ENCODE results near the gene CRY2.
"Not testable (repeated sequence)": the region's sequence is repeated elsewhere in the genome, so short reads cannot be mapped to it uniquely, and the experiment has no call there.

Gene CRY2

DNA sequence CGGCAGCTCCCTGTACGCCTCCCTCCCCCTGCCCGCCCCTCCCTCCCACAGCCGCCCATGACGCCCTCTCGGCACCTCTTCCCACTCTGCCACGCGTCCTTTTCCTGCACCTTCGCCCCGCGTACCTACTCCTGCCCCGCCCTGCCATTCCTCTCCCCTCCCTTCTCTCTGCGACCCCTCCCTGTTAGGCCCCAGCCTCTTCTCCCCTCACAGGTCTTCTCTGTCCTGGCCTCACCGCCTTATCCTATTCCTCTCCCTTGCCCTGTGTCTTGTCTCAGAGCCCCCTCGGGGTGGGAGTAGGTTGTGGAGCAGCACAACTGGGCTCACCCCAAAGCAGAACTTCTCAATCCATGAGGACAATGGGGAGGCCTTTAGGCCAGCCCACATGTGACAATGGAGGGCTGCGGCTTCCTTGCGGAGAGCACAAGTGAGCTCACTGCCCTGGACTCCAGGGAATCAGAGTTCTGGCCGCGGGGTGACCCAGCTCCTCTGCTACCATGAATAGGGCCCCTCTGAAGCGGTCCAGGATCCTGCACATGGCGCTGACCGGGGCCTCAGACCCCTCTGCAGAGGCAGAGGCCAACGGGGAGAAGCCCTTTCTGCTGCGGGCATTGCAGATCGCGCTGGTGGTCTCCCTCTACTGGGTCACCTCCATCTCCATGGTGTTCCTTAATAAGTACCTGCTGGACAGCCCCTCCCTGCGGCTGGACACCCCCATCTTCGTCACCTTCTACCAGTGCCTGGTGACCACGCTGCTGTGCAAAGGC is 41.8 kb upstream of the CRY2 start:
- no peak overlapping the region for H3K27ac ChIP-seq (ENCODE audit: low read length)
- H3K4me1 ChIP-seq (ENCODE audit: control insufficient read depth, insufficient read depth, low read length), result peaks cover 6% of the 10 kb centered on the region
- WGBS (ENCODE audit: insufficient coverage, insufficient read length), result no CpG with 5 or more reads among the region's 29 CpGs
- no peaks in the 10 kb centered on the region; the same call in 1 of the 2 replicates for H3K36me3 ChIP-seq (ENCODE audit: control insufficient read depth, insufficient read depth, low read length)
- no peak for DNase-seq (ENCODE audit: low read depth, low spot score)
- H3K4me3 ChIP-seq (ENCODE audit: low read length), result peak overlapping the region; percentile 57; the same call in 1 of the 2 replicates
- peaks cover 2% of the 10 kb centered on the region; the same call in 1 of the 2 replicates for H3K27me3 ChIP-seq (ENCODE audit: control insufficient read depth, insufficient read depth, low read length)
- H3K9me3 ChIP-seq (ENCODE audit: control insufficient read depth, insufficient read depth, low read length), result no peaks in the 10 kb centered on the region

DNA sequence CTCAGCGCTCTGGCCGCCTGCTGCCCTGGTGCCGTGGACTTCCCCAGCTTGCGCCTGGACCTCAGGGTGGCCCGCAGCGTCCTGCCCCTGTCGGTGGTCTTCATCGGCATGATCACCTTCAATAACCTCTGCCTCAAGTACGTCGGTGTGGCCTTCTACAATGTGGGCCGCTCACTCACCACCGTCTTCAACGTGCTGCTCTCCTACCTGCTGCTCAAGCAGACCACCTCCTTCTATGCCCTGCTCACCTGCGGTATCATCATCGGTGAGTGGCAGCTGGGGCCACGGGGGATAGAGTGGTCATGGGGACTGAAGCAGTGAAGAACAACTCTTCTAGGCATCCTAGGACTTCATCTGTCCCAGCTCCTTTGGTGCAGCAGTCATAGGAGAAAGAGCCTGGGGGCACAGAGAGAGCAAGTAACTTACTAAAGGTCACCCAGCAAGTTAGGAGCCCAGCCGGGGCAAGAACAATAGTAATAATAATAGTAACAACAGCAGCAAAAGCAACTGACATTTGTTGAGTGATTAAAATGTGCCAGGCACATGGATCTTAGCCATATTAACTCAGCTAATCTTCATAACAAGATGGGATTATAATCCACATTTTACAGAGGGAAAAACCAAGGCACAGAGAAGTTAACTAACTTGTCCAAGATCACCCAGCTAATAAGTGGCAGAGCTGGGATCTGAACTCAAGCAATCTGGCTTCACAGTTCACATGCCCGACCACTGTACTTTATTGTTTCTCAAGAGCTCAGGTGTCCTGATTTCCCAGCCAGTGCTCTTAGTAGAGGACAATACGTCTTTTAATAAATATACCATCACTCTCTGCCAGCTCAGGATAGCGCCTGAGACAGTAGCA is 41.0 kb upstream of the CRY2 start:
- Histone ChIP-seq H3K27me3 (ENCODE audit: control insufficient read depth, insufficient read depth, low read length) (peaks cover 2% of the 10 kb centered on the region; the same call in 1 of the 2 replicates), H3K4me3 (ENCODE audit: low read length) (no peak overlapping the region), H3K36me3 (ENCODE audit: control insufficient read depth, insufficient read depth, low read length) (peaks cover 7% of the 10 kb centered on the region), H3K4me1 (ENCODE audit: control insufficient read depth, insufficient read depth, low read length) (peaks cover 6% of the 10 kb centered on the region), H3K27ac (ENCODE audit: low read length) (no peak overlapping the region), H3K9me3 (ENCODE audit: control insufficient read depth, insufficient read depth, low read length) (no peaks in the 10 kb centered on the region)
- no CpG with 5 or more reads among the region's 20 CpGs for WGBS (ENCODE audit: insufficient coverage, insufficient read length)
- no peak for DNase-seq (ENCODE audit: low read depth, low spot score)

DNA sequence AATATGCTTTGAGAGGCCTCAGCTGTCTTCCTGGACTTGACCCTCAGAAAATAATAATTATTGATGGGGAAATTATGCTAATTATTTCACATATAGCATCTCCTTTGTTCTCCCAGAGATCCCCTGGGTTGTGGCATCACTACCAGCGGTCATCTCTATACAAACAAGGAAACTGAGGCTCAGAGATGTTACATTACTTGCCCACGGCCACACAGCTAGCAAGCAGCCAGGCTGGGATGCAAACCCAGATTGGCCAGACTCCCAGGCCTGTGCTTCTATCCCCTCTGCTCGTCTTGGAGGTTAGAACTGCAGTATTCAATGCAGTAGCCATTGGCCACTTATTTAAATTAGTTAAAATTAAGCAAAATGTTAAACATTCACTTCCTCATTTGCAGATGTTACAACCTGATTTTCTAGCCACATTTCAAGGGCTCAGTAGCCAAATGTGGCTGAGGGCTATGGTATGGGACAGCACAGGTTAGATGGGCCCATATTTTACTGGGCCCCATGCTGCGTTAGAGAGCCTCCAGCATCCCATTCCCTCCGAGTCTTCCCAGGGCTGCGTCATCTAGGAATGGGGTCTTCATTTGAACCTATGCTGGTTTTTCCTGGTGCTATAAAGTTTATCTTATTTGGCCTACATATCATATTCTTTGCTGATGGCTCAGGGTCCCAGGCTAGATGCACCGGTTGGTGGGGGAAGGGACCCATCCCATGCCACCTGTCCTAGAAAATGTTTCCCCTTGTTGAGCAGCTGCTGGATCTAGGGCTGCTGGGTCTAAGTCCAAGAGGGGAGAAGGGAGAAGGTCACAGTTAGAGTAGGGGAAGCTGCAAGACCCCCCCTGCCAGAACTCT is 40.1 kb upstream of the CRY2 start:
- no peak overlapping the region for H3K4me3 ChIP-seq (ENCODE audit: low read length)
- WGBS (ENCODE audit: insufficient coverage, insufficient read length), result no CpG with 5 or more reads among the region's 7 CpGs
- H3K4me1 ChIP-seq (ENCODE audit: control insufficient read depth, insufficient read depth, low read length), result peaks cover 6% of the 10 kb centered on the region

GRCh38 chr11:45807792-45808238 is 39.5 kb upstream of the CRY2 start:
- Histone ChIP-seq H3K27me3 (ENCODE audit: control insufficient read depth, insufficient read depth, low read length) (no peaks in the 10 kb centered on the region; the same call in 1 of the 2 replicates), H3K9me3 (ENCODE audit: control insufficient read depth, insufficient read depth, low read length) (no peaks in the 10 kb centered on the region), H3K36me3 (ENCODE audit: control insufficient read depth, insufficient read depth, low read length) (peaks cover 7% of the 10 kb centered on the region), H3K27ac (ENCODE audit: low read length) (no peak overlapping the region), H3K4me3 (ENCODE audit: low read length) (no peak overlapping the region), H3K4me1 (ENCODE audit: control insufficient read depth, insufficient read depth, low read length) (peaks cover 6% of the 10 kb centered on the region)
- WGBS (ENCODE audit: insufficient coverage, insufficient read length), result no CpG with 5 or more reads among the region's 4 CpGs
- DNase-seq (ENCODE audit: low read depth, low spot score), result no peak

More for the DNA sequence above, 40.1 kb upstream of the CRY2 start:
- H3K27ac ChIP-seq (ENCODE audit: low read length), result no peak overlapping the region
- peaks cover 2% of the 10 kb centered on the region; the same call in 1 of the 2 replicates for H3K27me3 ChIP-seq (ENCODE audit: control insufficient read depth, insufficient read depth, low read length)
- H3K36me3 ChIP-seq (ENCODE audit: control insufficient read depth, insufficient read depth, low read length), result peaks cover 7% of the 10 kb centered on the region
- no peaks in the 10 kb centered on the region for H3K9me3 ChIP-seq (ENCODE audit: control insufficient read depth, insufficient read depth, low read length)
- no peak for DNase-seq (ENCODE audit: low read depth, low spot score)

DNA sequence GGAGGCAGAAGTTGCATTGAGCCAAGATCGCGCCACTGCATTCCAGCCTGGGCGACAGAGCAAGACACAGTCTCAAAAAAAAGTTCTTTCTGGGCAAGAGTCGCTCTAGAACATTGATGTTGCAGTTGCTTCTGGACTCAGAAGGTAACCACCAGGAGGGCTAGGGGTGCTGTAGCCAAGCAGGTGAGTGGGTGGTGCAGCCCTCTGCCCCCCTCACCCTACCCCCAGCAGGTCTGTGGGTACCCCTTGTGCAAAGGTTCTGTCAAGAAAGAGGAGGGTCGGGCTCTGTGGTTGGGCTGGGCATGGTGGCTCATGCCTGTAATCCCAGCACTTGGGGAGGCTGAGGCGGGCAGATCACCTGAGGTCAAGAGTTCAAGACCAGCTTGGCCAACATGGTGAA is 38.8 kb upstream of the CRY2 start:
- DNase-seq (ENCODE audit: low read depth, low spot score); H3K4me1 ChIP-seq (ENCODE audit: control insufficient read depth, insufficient read depth, low read length); H3K4me3 ChIP-seq (ENCODE audit: low read length); H3K9me3 ChIP-seq (ENCODE audit: control insufficient read depth, insufficient read depth, low read length); H3K36me3 ChIP-seq (ENCODE audit: control insufficient read depth, insufficient read depth, low read length); H3K27me3 ChIP-seq (ENCODE audit: control insufficient read depth, insufficient read depth, low read length); H3K27ac ChIP-seq (ENCODE audit: low read length): not testable (repeated sequence)
- no CpG with 5 or more reads among the region's 6 CpGs for WGBS (ENCODE audit: insufficient coverage, insufficient read length)

DNA sequence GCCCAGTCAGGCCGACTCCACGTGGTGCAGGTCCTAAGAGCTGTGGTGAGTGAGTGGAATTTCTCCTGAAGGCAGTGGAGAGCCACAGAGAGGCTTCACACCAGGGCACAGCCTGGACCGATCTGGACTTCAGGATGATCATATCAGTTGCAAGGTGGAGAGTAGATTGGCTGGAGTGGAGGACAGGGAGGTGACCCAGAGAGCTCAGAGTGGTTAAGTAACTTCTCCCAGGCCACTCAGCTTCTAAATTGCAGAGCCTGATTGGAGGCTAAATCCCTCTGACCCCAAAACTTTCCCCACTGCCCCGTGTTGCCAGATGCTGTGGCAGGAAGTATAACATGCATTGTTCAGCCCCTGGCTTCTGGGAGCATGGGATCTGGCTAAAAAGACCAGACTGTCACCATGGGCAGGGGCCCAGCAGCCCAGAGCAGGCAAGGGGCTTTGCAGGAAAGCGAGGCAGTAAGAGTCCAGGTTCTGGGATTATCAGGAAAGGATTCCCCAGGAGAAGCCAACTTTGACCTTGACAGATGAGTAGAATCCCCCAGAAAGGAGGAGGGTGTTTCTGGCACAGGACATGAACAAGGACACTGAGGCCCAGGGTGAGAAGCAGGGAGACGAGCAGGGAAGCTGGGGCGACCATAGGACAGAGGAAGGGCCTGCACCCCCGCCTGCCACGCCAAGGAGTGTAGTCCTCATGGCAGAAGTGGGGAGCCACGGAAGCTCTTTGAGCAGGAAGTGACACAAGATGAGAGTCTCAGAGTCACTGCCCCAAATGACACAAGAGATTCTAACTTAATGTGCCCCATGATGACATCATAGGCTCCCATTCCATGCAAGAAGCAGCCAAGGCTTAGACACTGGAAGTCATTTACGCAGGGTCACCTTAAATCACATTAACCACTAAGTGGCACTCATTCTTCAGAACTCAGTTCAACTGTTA is 37.5 kb upstream of the CRY2 start:
- H3K9me3 ChIP-seq (ENCODE audit: control insufficient read depth, insufficient read depth, low read length), result no peaks in the 10 kb centered on the region
- no peak overlapping the region for H3K27ac ChIP-seq (ENCODE audit: low read length)
- no peak for DNase-seq (ENCODE audit: low read depth, low spot score)
- H3K36me3 ChIP-seq (ENCODE audit: control insufficient read depth, insufficient read depth, low read length), result peaks cover 7% of the 10 kb centered on the region
- WGBS (ENCODE audit: insufficient coverage, insufficient read length), result no CpG with 5 or more reads among the region's 11 CpGs
- no peak overlapping the region for H3K4me3 ChIP-seq (ENCODE audit: low read length)
- H3K27me3 ChIP-seq (ENCODE audit: control insufficient read depth, insufficient read depth, low read length), result no peaks in the 10 kb centered on the region
- H3K4me1 ChIP-seq (ENCODE audit: control insufficient read depth, insufficient read depth, low read length), result peaks cover 6% of the 10 kb centered on the region

DNA sequence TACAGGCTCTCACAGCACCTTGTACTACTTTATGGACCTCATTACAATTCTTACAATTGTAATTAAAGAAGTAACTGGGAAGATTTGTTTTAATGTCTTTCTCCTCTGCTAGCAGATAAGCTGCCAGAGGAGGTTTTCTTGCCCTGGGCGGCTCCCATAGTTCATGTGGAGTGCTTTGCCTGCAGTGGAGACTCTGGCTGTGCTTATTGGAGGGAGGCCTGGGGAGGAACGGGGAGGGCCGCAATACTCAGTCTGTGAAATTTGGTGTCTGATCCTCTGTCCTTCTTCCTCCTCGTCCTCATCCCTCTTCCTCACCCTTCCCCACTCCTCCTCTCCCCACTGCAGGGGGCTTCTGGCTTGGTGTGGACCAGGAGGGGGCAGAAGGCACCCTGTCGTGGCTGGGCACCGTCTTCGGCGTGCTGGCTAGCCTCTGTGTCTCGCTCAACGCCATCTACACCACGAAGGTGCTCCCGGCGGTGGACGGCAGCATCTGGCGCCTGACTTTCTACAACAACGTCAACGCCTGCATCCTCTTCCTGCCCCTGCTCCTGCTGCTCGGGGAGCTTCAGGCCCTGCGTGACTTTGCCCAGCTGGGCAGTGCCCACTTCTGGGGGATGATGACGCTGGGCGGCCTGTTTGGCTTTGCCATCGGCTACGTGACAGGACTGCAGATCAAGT is 36.7 kb upstream of the CRY2 start:
- Histone ChIP-seq H3K27ac (ENCODE audit: low read length) (no peak overlapping the region), H3K4me3 (ENCODE audit: low read length) (no peak overlapping the region; the same call in 1 of the 2 replicates), H3K36me3 (ENCODE audit: control insufficient read depth, insufficient read depth, low read length) (peaks cover 7% of the 10 kb centered on the region), H3K9me3 (ENCODE audit: control insufficient read depth, insufficient read depth, low read length) (no peaks in the 10 kb centered on the region), H3K27me3 (ENCODE audit: control insufficient read depth, insufficient read depth, low read length) (no peaks in the 10 kb centered on the region), H3K4me1 (ENCODE audit: control insufficient read depth, insufficient read depth, low read length) (peaks cover 4% of the 10 kb centered on the region)
- DNase-seq (ENCODE audit: low read depth, low spot score), result no peak
- no CpG with 5 or more reads among the region's 23 CpGs for WGBS (ENCODE audit: insufficient coverage, insufficient read length)

GRCh38 chr11:45811109-45811435 is 36.2 kb upstream of the CRY2 start:
- peaks cover 7% of the 10 kb centered on the region for H3K36me3 ChIP-seq (ENCODE audit: control insufficient read depth, insufficient read depth, low read length)
- H3K27me3 ChIP-seq (ENCODE audit: control insufficient read depth, insufficient read depth, low read length), result no peaks in the 10 kb centered on the region
- DNase-seq (ENCODE audit: low read depth, low spot score), result no peak
- H3K27ac ChIP-seq (ENCODE audit: low read length), result no peak overlapping the region
- no peaks in the 10 kb centered on the region for H3K9me3 ChIP-seq (ENCODE audit: control insufficient read depth, insufficient read depth, low read length)
- H3K4me3 ChIP-seq (ENCODE audit: low read length), result no peak overlapping the region
- peaks cover 4% of the 10 kb centered on the region; the same call in 1 of the 2 replicates for H3K4me1 ChIP-seq (ENCODE audit: control insufficient read depth, insufficient read depth, low read length)
- WGBS (ENCODE audit: insufficient coverage, insufficient read length), result no CpG with 5 or more reads among the region's 17 CpGs
